HepG2 (cell line): ENCODE data around the gene NCBP2. TPM values are rescaled to one million over a fixed set of nuclear protein-coding genes. Genes with fewer than 3 reads are reported as not detected.

Experiments used
- ATAC-seq: fragments of 200-7000 bp; cut with Tn5 transposase; 3 replicates; pipeline ENCODE4 v1.9.1; 2020; ENCODE audit warnings: mild to moderate bottlenecking, moderate library complexity
- BruUV-seq: library from RNA; stranded (reverse); fragments of 400-500 nt; replicated peaks from 2 replicates; lab custom pipeline; 2021; lab: Mats Ljungman, UMichigan
- CTCF ChIA-PET: fragments of 300-600 bp; formaldehyde crosslinking; extraction: SDS; loops from one replicate; lab custom pipeline; 2021; ENCODE audit warnings: low total read pairs, inconsistent platforms, low intra/inter-chr PET ratio; lab: Yijun Ruan, JAX
- POLR2A ChIA-PET: fragments of 350-600 bp; sonication (Branson Sonifier 250); formaldehyde crosslinking; loops from one replicate; lab custom pipeline; 2020; ENCODE audit warnings: antibody characterized with exemption, inconsistent platforms; lab: Yijun Ruan, JAX
- DNase-seq: peaks from one replicate; pipeline ENCODE4 v3.0.0-alpha.2; 2015; ENCODE audit warnings: low spot score
- FAIRE-seq: peaks from 3 replicates; lab custom pipeline; 2011; peaks lifted over from hg19 to GRCh38; lab: Jason Lieb, UNC
- H2AFZ ChIP-seq: one replicate; pipeline ENCODE4 v1.6.1; 2011; ENCODE audit warnings: low read length, inconsistent platforms
- H3K27ac ChIP-seq: fragments of 300-600 bp; 3 replicates; pipeline ENCODE4 v1.8.0; 2011; ENCODE audit warnings: mixed run types, mild to moderate bottlenecking, mixed read lengths, low read length, inconsistent platforms; ENCODE audit not compliant: insufficient read depth; ENCODE audit errors: extremely low read length
- H3K27me3 ChIP-seq, 2 experiments: fragments of 200-600 bp in 1 of 2; 2 replicates in 1 of 2; 3 replicates in 1 of 2; pipeline versions ENCODE4 v1.6.0 to v1.8.0; 2011; ENCODE audit warnings: low read length in 2 of 2, mild to moderate bottlenecking in 2 of 2, moderate library complexity in 2 of 2, inconsistent platforms in 1 of 2; ENCODE audit not compliant: insufficient read depth in 2 of 2, control insufficient read depth in 1 of 2
- H3K36me3 ChIP-seq, 2 experiments: fragments of 200-600 bp in 1 of 2; replicated peaks in 1 of 2; 2 replicates in 1 of 2; 3 replicates in 1 of 2; pipeline versions ENCODE4 v1.5.1 to v1.8.0; 2011; ENCODE audit warnings: low read length in 2 of 2, inconsistent platforms in 1 of 2; ENCODE audit not compliant: insufficient read depth in 2 of 2, control insufficient read depth in 1 of 2
- H3K4me1 ChIP-seq: 2 replicates; pipeline ENCODE4 v1.5.1; 2012; ENCODE audit warnings: low read length, inconsistent platforms; ENCODE audit not compliant: insufficient read depth
- H3K4me2 ChIP-seq: 2 replicates; pipeline ENCODE4 v1.6.0; 2011; ENCODE audit warnings: low read depth, low read length, inconsistent platforms
- H3K4me3 ChIP-seq, 3 experiments: fragments of 200-600 bp in 1 of 3; sonication (generic), shearing (Covaris generic) in 1 of 3; replicated peaks in 1 of 3; 2 replicates each; pipeline ENCODE4 v1.5.1; 2011 to 2016; ENCODE audit warnings: low read length in 3 of 3, inconsistent platforms in 2 of 3, low read depth in 2 of 3, mild to moderate bottlenecking in 2 of 3, control low read depth in 1 of 3, mixed read lengths in 1 of 3; ENCODE audit not compliant: insufficient read depth in 1 of 3
- H3K79me2 ChIP-seq: one replicate; pipeline ENCODE4 v1.6.1; 2011; ENCODE audit warnings: low read length, inconsistent platforms; ENCODE audit not compliant: insufficient read depth
- H3K9ac ChIP-seq: 2 replicates; pipeline ENCODE4 v1.6.0; 2011; ENCODE audit warnings: mild to moderate bottlenecking, low read depth, low read length, inconsistent platforms; ENCODE audit not compliant: insufficient read depth
- H3K9me3 ChIP-seq: 2 replicates; pipeline ENCODE4 v1.5.1; 2012; ENCODE audit warnings: mild to moderate bottlenecking, low read length
- H4K20me1 ChIP-seq: 2 replicates; pipeline ENCODE4 v1.6.0; 2011; ENCODE audit warnings: inconsistent platforms, mild to moderate bottlenecking, low read length, moderate library complexity; ENCODE audit not compliant: insufficient read depth
- FOSL1 ChIP-seq: sonication (generic); formaldehyde crosslinking; IDR thresholded peaks from 2 replicates; pipeline ENCODE4 v1.9.0; 2021; ENCODE audit warnings: missing genetic modification reagents, borderline replicate concordance
- KLF11 ChIP-seq: IDR thresholded peaks from 2 replicates; pipeline ENCODE4 v1.6.1; 2016; ENCODE audit warnings: missing compliant biosample characterization
- SIN3A ChIP-seq: IDR thresholded peaks from 2 replicates; pipeline ENCODE4 v1.6.1; 2011; ENCODE audit warnings: low read depth, mild to moderate bottlenecking, control low read depth, low read length, borderline replicate concordance
- ZMYM2 ChIP-seq: sonication (generic); formaldehyde crosslinking; IDR thresholded peaks from 2 replicates; pipeline ENCODE4 v1.8.0; 2022; ENCODE audit warnings: mild to moderate bottlenecking, missing genetic modification reagents
- ZNF160 ChIP-seq: sonication (generic); formaldehyde crosslinking; IDR thresholded peaks from 2 replicates; pipeline ENCODE4 v1.8.0; 2022; ENCODE audit warnings: mild to moderate bottlenecking, inconsistent platforms, missing genetic modification reagents
- ZNF337 ChIP-seq: sonication (generic); formaldehyde crosslinking; IDR thresholded peaks from 2 replicates; pipeline ENCODE4 v1.5.1; 2020; ENCODE audit warnings: missing genetic modification reagents, low read depth, mild to moderate bottlenecking, borderline replicate concordance
- ZNF546 ChIP-seq: sonication (generic); formaldehyde crosslinking; conservative IDR thresholded peaks from 2 replicates; pipeline ENCODE4 v1.8.1; 2023; ENCODE audit warnings: mild to moderate bottlenecking, missing genetic modification reagents
- ZNF572 ChIP-seq: sonication (generic); formaldehyde crosslinking; IDR thresholded peaks from 2 replicates; pipeline ENCODE4 v1.5.1; 2020; ENCODE audit warnings: mild to moderate bottlenecking, missing genetic modification reagents
- ZSCAN25 ChIP-seq: sonication (generic); formaldehyde crosslinking; IDR thresholded peaks from 2 replicates; pipeline ENCODE4 v1.8.0; 2022; ENCODE audit warnings: mild to moderate bottlenecking, missing genetic modification reagents
- WGBS: methylation state at CpG from one replicate; pipeline ENCODE4 v1.1.6; 2017; ENCODE audit warnings: low lambda C conversion rate; 5-methylcytosine and 5-hydroxymethylcytosine counted together
- in situ Hi-C: cut with HindIII; loops from 2 replicates; pipeline ENCODE4 v1.10.0; 2017; ENCODE audit warnings: low pct_unique_long_range_greater_than_20kb; ENCODE audit not compliant: extremely low pct_ligation_motif_present
- intact Hi-C: fragments of 100-400 bp; cut with micrococcal nuclease; formaldehyde crosslinking; loops from one replicate; pipeline ENCODE4 v1.10.0; 2022; ENCODE audit not compliant: unreplicated experiment
- polyA plus RNA-seq, 8 experiments: library from polyadenylated mRNA; depleted of rRNA in 3 of 8; stranded (reverse) in 7 of 8; unstranded in 1 of 8; fragments of >200 nt; fragmentation: Illumina TruSeq in 4 of 8; extraction: Trizol in 4 of 8; gene quantifications; 2 replicates each; pipeline versions ENCODE4 v1.2.1 to v1.2.3, GENCODE V29; 2011 to 2016; ENCODE audit warnings: low read depth in 4 of 8, missing spikeins in 1 of 8, mixed read lengths in 1 of 8; ENCODE audit not compliant: insufficient read depth in 1 of 8
- total RNA-seq, 5 experiments: library from RNA; depleted of rRNA; stranded (reverse); fragments of >200 nt; fragmentation: Illumina TruSeq; extraction: Trizol; gene quantifications; 2 replicates each; pipeline ENCODE4 v1.2.3, GENCODE V29; 2016; ENCODE audit warnings: low read depth in 1 of 5
- TF ChIP-seq, protein P1 (sequence below): sonication (generic); formaldehyde crosslinking; IDR thresholded peaks from 2 replicates; pipeline ENCODE4 v1.5.1; 2020; ENCODE audit warnings: mild to moderate bottlenecking, missing genetic modification reagents, moderate library complexity

The NCBP2 gene
- total and polyA plus RNA-seq, 2 of the 13 experiments (the other 11 are each of a cell fraction or from before 2014, with no cell fraction given): 58.7 to 95.5 TPM

DNA sequence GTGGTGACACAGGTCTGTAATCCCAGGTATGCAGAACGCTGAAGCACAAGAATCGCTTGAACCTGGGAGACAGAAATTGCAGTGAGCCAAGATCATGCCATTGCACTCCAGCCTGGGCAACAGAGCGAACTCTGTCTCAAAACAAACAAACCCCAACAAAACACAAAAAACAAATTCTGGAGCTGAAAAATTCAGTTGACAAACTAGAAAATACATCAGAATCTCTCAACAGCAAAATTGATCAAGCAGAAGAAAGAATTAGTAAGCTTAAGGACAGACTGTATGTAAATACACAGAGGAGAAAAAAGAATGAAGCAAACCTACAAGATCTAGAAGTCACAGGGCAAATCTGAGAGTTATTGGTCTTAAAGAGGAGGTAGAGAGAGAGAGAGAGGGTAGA is 25.3 kb downstream of the NCBP2 start:
- no peaks in the 10 kb centered on the region for H3K79me2 ChIP-seq
- no peaks in the 10 kb centered on the region for H3K27me3 ChIP-seq
- intact Hi-C loops (no loop called here), in situ Hi-C loops (no loop called here)
- no peak overlapping the region for H3K4me2 ChIP-seq
- BruUV-seq: no TSS peak
- no peak for ATAC-seq
- H3K36me3 ChIP-seq: peaks cover 4 to 14% of the 10 kb centered on the region in 2 experiments
- 95% methylated on average over 3 of the region's 3 CpGs for WGBS
- H3K9ac ChIP-seq: no peak overlapping the region
- no peak for DNase-seq
- no peak overlapping the region for H2AFZ ChIP-seq
- peaks cover 20% of the 10 kb centered on the region for H3K4me1 ChIP-seq
- FAIRE-seq: no peak
- no peaks in the 10 kb centered on the region for H3K9me3 ChIP-seq
- TF ChIP-seq ZNF337 (CRISPR knock-in tag): no peak
- TF ChIP-seq SIN3A: no peak
- peak; percentile 94; the same call in 1 of the 2 replicates for TF ChIP-seq ZNF160 (CRISPR knock-in tag)
- no peak for TF ChIP-seq KLF11 (CRISPR knock-in tag)
- TF ChIP-seq FOSL1 (CRISPR knock-in tag): no peak
- TF ChIP-seq ZMYM2 (CRISPR knock-in tag): no peak
- ChIA-PET POLR2A (no interaction called here), CTCF (no interaction called here)
- H3K27ac ChIP-seq: no peak overlapping the region
- no peak overlapping the region for H3K4me3 ChIP-seq
- H4K20me1 ChIP-seq: no peaks in the 10 kb centered on the region

DNA sequence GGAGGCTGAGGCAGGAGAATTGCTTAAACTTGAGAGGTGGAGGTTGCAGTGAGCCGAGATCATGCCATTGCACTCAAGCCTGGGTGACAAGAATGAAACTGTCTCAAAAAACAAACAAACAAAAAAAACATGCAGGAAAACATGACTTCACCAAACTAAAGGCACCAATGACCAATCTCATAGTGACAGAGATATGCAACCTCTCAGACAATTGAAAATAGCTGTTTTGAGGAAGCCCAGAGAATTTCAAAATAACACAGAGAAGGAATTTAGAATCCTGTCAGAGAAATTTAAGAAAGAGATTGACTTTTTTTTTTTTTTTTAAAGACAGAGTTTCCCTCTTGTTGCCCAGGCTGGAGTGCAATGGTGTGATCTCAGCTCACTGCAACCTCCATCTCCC is 26.1 kb downstream of the NCBP2 start:
- Histone ChIP-seq H3K27ac (no peak overlapping the region), H3K9me3 (no peaks in the 10 kb centered on the region), H3K4me1 (peaks cover 20% of the 10 kb centered on the region), H3K9ac (no peak overlapping the region), H3K4me3 (no peak overlapping the region), H3K4me2 (no peak overlapping the region), H3K27me3 (no peaks in the 10 kb centered on the region), H3K79me2 (no peaks in the 10 kb centered on the region), H3K36me3 (peaks cover 4 to 14% of the 10 kb centered on the region in 2 experiments), H2AFZ (no peak overlapping the region), H4K20me1 (no peaks in the 10 kb centered on the region)
- CTCF ChIA-PET: no interaction called here
- 95% methylated on average over 1 of the region's 1 CpG for WGBS
- ATAC-seq: no peak
- POLR2A ChIA-PET: no interaction called here
- intact Hi-C loops (no loop called here), in situ Hi-C loops (no loop called here)
- no peak for DNase-seq
- BruUV-seq: no TSS peak
- TF ChIP-seq, protein P1, sequence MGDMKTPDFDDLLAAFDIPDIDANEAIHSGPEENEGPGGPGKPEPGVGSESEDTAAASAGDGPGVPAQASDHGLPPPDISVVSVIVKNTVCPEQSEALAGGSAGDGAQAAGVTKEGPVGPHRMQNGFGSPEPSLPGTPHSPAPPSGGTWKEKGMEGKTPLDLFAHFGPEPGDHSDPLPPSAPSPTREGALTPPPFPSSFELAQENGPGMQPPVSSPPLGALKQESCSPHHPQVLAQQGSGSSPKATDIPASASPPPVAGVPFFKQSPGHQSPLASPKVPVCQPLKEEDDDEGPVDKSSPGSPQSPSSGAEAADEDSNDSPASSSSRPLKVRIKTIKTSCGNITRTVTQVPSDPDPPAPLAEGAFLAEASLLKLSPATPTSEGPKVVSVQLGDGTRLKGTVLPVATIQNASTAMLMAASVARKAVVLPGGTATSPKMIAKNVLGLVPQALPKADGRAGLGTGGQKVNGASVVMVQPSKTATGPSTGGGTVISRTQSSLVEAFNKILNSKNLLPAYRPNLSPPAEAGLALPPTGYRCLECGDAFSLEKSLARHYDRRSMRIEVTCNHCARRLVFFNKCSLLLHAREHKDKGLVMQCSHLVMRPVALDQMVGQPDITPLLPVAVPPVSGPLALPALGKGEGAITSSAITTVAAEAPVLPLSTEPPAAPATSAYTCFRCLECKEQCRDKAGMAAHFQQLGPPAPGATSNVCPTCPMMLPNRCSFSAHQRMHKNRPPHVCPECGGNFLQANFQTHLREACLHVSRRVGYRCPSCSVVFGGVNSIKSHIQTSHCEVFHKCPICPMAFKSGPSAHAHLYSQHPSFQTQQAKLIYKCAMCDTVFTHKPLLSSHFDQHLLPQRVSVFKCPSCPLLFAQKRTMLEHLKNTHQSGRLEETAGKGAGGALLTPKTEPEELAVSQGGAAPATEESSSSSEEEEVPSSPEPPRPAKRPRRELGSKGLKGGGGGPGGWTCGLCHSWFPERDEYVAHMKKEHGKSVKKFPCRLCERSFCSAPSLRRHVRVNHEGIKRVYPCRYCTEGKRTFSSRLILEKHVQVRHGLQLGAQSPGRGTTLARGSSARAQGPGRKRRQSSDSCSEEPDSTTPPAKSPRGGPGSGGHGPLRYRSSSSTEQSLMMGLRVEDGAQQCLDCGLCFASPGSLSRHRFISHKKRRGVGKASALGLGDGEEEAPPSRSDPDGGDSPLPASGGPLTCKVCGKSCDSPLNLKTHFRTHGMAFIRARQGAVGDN (CRISPR knock-in tag): no peak
- TF ChIP-seq ZNF546 (CRISPR knock-in tag): no peak
- TF ChIP-seq ZNF572 (CRISPR knock-in tag): no peak
- TF ChIP-seq ZSCAN25 (CRISPR knock-in tag): no peak
- FAIRE-seq: no peak
